ENCODE results near the gene SSBP2.

Gene SSBP2

GRCh38 chr5:81552852-81553566, 197.9 kb downstream of the SSBP2 start:
- Histone ChIP-seq H3K36me3 (ENCODE audit: control insufficient read depth, insufficient read depth, low read length) (no peaks in the 10 kb centered on the region), H3K27me3 (replicated peaks; ENCODE audit: control insufficient read depth, insufficient read depth, low read length, poor library complexity, severe bottlenecking) (no peaks in the 10 kb centered on the region), H3K27ac (ENCODE audit: insufficient read depth, low read length, poor library complexity, severe bottlenecking) (no peak overlapping the region), H3K4me1 (ENCODE audit: control insufficient read depth, insufficient read depth, low read length, poor library complexity, severe bottlenecking) (peaks cover 5% of the 10 kb centered on the region), H3K4me3 (ENCODE audit: insufficient read depth, low read depth, low read length, poor library complexity, severe bottlenecking) (no peak overlapping the region), H3K9me3 (ENCODE audit: control insufficient read depth, low read length) (no peaks in the 10 kb centered on the region)
- no peak for DNase-seq

- no peak overlapping the region for H3K27ac ChIP-seq (ENCODE audit: insufficient read depth, low read length, poor library complexity, severe bottlenecking)
- H3K27me3 ChIP-seq (replicated peaks; ENCODE audit: control insufficient read depth, insufficient read depth, low read length, poor library complexity, severe bottlenecking) = no peaks in the 10 kb centered on the region
- no peaks in the 10 kb centered on the region for H3K9me3 ChIP-seq (ENCODE audit: control insufficient read depth, low read length)
- no peak overlapping the region for H3K4me3 ChIP-seq (ENCODE audit: insufficient read depth, low read depth, low read length, poor library complexity, severe bottlenecking)
- no peak for DNase-seq
- H3K36me3 ChIP-seq (ENCODE audit: control insufficient read depth, insufficient read depth, low read length) = no peaks in the 10 kb centered on the region
- H3K4me1 ChIP-seq (ENCODE audit: control insufficient read depth, insufficient read depth, low read length, poor library complexity, severe bottlenecking) = no peaks in the 10 kb centered on the region
These were observed 201.8 kb downstream of the SSBP2 start for GRCh38 chr5:81549123-81549522.

- DNase-seq = no peak
- no peaks in the 10 kb centered on the region for H3K4me1 ChIP-seq (ENCODE audit: control insufficient read depth, insufficient read depth, low read length, poor library complexity, severe bottlenecking)
- H3K27ac ChIP-seq (ENCODE audit: insufficient read depth, low read length, poor library complexity, severe bottlenecking) = no peak overlapping the region
- H3K27me3 ChIP-seq (replicated peaks; ENCODE audit: control insufficient read depth, insufficient read depth, low read length, poor library complexity, severe bottlenecking) = no peaks in the 10 kb centered on the region
- no peak overlapping the region for H3K4me3 ChIP-seq (ENCODE audit: insufficient read depth, low read depth, low read length, poor library complexity, severe bottlenecking)
- H3K9me3 ChIP-seq (ENCODE audit: control insufficient read depth, low read length) = no peaks in the 10 kb centered on the region
- H3K36me3 ChIP-seq (ENCODE audit: control insufficient read depth, insufficient read depth, low read length) = no peaks in the 10 kb centered on the region
These were observed 203.9 kb downstream of the SSBP2 start for GRCh38 chr5:81547001-81547400.

- no peak overlapping the region for H3K4me3 ChIP-seq (ENCODE audit: insufficient read depth, low read depth, low read length, poor library complexity, severe bottlenecking)
- H3K27me3 ChIP-seq (replicated peaks; ENCODE audit: control insufficient read depth, insufficient read depth, low read length, poor library complexity, severe bottlenecking) = no peaks in the 10 kb centered on the region
- DNase-seq = no peak
- no peaks in the 10 kb centered on the region for H3K9me3 ChIP-seq (ENCODE audit: control insufficient read depth, low read length)
- H3K4me1 ChIP-seq (ENCODE audit: control insufficient read depth, insufficient read depth, low read length, poor library complexity, severe bottlenecking) = no peaks in the 10 kb centered on the region
- no peaks in the 10 kb centered on the region for H3K36me3 ChIP-seq (ENCODE audit: control insufficient read depth, insufficient read depth, low read length)
- no peak overlapping the region for H3K27ac ChIP-seq (ENCODE audit: insufficient read depth, low read length, poor library complexity, severe bottlenecking)
These were observed 205.0 kb downstream of the SSBP2 start for GRCh38 chr5:81545911-81546310.

GRCh38 chr5:81544351-81545018, 206.4 kb downstream of the SSBP2 start:
- no peak overlapping the region for H3K27ac ChIP-seq (ENCODE audit: insufficient read depth, low read length, poor library complexity, severe bottlenecking)
- no peak overlapping the region for H3K4me3 ChIP-seq (ENCODE audit: insufficient read depth, low read depth, low read length, poor library complexity, severe bottlenecking)
- H3K36me3 ChIP-seq (ENCODE audit: control insufficient read depth, insufficient read depth, low read length) = no peaks in the 10 kb centered on the region
- H3K4me1 ChIP-seq (ENCODE audit: control insufficient read depth, insufficient read depth, low read length, poor library complexity, severe bottlenecking) = no peaks in the 10 kb centered on the region
- no peak for DNase-seq
- no peaks in the 10 kb centered on the region for H3K27me3 ChIP-seq (replicated peaks; ENCODE audit: control insufficient read depth, insufficient read depth, low read length, poor library complexity, severe bottlenecking)
- no peaks in the 10 kb centered on the region for H3K9me3 ChIP-seq (ENCODE audit: control insufficient read depth, low read length)

GRCh38 chr5:81542242-81542641, 208.7 kb downstream of the SSBP2 start:
- no peak for DNase-seq
- peaks cover 13% of the 10 kb centered on the region for H3K4me1 ChIP-seq (ENCODE audit: control insufficient read depth, insufficient read depth, low read length, poor library complexity, severe bottlenecking)
- no peaks in the 10 kb centered on the region for H3K36me3 ChIP-seq (ENCODE audit: control insufficient read depth, insufficient read depth, low read length)
- no peak overlapping the region for H3K4me3 ChIP-seq (ENCODE audit: insufficient read depth, low read depth, low read length, poor library complexity, severe bottlenecking)
- no peaks in the 10 kb centered on the region for H3K9me3 ChIP-seq (ENCODE audit: control insufficient read depth, low read length)
- no peak overlapping the region for H3K27ac ChIP-seq (ENCODE audit: insufficient read depth, low read length, poor library complexity, severe bottlenecking)
- no peaks in the 10 kb centered on the region for H3K27me3 ChIP-seq (replicated peaks; ENCODE audit: control insufficient read depth, insufficient read depth, low read length, poor library complexity, severe bottlenecking)

GRCh38 chr5:81537905-81538547, 212.9 kb downstream of the SSBP2 start:
- H3K36me3 ChIP-seq (ENCODE audit: control insufficient read depth, insufficient read depth, low read length) = no peaks in the 10 kb centered on the region
- H3K27ac ChIP-seq (ENCODE audit: insufficient read depth, low read length, poor library complexity, severe bottlenecking) = peak overlapping the region; percentile 22
- DNase-seq = no peak
- no peaks in the 10 kb centered on the region for H3K9me3 ChIP-seq (ENCODE audit: control insufficient read depth, low read length)
- no peaks in the 10 kb centered on the region for H3K27me3 ChIP-seq (replicated peaks; ENCODE audit: control insufficient read depth, insufficient read depth, low read length, poor library complexity, severe bottlenecking)
- H3K4me1 ChIP-seq (ENCODE audit: control insufficient read depth, insufficient read depth, low read length, poor library complexity, severe bottlenecking) = peaks cover 16% of the 10 kb centered on the region
- H3K4me3 ChIP-seq (ENCODE audit: insufficient read depth, low read depth, low read length, poor library complexity, severe bottlenecking) = no peak overlapping the region

- peaks cover 16% of the 10 kb centered on the region for H3K4me1 ChIP-seq (ENCODE audit: control insufficient read depth, insufficient read depth, low read length, poor library complexity, severe bottlenecking)
- no peak for DNase-seq
- no peaks in the 10 kb centered on the region for H3K27me3 ChIP-seq (replicated peaks; ENCODE audit: control insufficient read depth, insufficient read depth, low read length, poor library complexity, severe bottlenecking)
- no peaks in the 10 kb centered on the region for H3K36me3 ChIP-seq (ENCODE audit: control insufficient read depth, insufficient read depth, low read length)
- no peaks in the 10 kb centered on the region for H3K9me3 ChIP-seq (ENCODE audit: control insufficient read depth, low read length)
- no peak overlapping the region for H3K27ac ChIP-seq (ENCODE audit: insufficient read depth, low read length, poor library complexity, severe bottlenecking)
- H3K4me3 ChIP-seq (ENCODE audit: insufficient read depth, low read depth, low read length, poor library complexity, severe bottlenecking) = no peak overlapping the region
These were observed 216.5 kb downstream of the SSBP2 start for GRCh38 chr5:81534441-81534840.

GRCh38 chr5:81533629-81534405, 217.1 kb downstream of the SSBP2 start:
- no peak for DNase-seq
- no peak overlapping the region for H3K27ac ChIP-seq (ENCODE audit: insufficient read depth, low read length, poor library complexity, severe bottlenecking)

More at GRCh38 chr5:81533629-81534405, 217.1 kb downstream of the SSBP2 start:
- peaks cover 13% of the 10 kb centered on the region for H3K4me1 ChIP-seq (ENCODE audit: control insufficient read depth, insufficient read depth, low read length, poor library complexity, severe bottlenecking)
- H3K36me3 ChIP-seq (ENCODE audit: control insufficient read depth, insufficient read depth, low read length) = no peaks in the 10 kb centered on the region
- no peaks in the 10 kb centered on the region for H3K27me3 ChIP-seq (replicated peaks; ENCODE audit: control insufficient read depth, insufficient read depth, low read length, poor library complexity, severe bottlenecking)
- no peaks in the 10 kb centered on the region for H3K9me3 ChIP-seq (ENCODE audit: control insufficient read depth, low read length)
- H3K4me3 ChIP-seq (ENCODE audit: insufficient read depth, low read depth, low read length, poor library complexity, severe bottlenecking) = no peak overlapping the region

Measured in effector memory CD4-positive, alpha-beta T cell (primary cell).